K562 (cell line): ENCODE data around the gene VWA3B. TPM values are rescaled to one million over a fixed set of nuclear protein-coding genes. Genes with fewer than 3 reads are reported as not detected.

Source experiments
- ZFP91 ChIP-seq: sonication (generic); formaldehyde crosslinking; IDR thresholded peaks from 2 replicates; pipeline ENCODE4 v1.8.0; 2022; ENCODE audit warnings: mild to moderate bottlenecking, missing genetic modification reagents
- polyA plus RNA-seq, 8 experiments: library from polyadenylated mRNA; depleted of rRNA in 4 of 8; stranded (reverse) in 5 of 8; unstranded in 3 of 8; fragments of >200 nt; fragmentation: Nextera tagmentation in 2 of 8; fragmentation: Illumina TruSeq in 1 of 8; extraction: Ambion mirVana in 2 of 8; extraction: Trizol in 1 of 8; gene quantifications; 2 replicates each; pipeline versions ENCODE4 v1.2.1 to v1.2.3, GENCODE V29; 2011 to 2014; ENCODE audit warnings: inconsistent platforms in 1 of 8, missing spikeins in 1 of 8
- total RNA-seq, 7 experiments: library from RNA; depleted of rRNA in 6 of 7; stranded (reverse); fragments of >200 nt in 6 of 7; fragmentation: Illumina TruSeq in 2 of 7; extraction: Trizol in 2 of 7; gene quantifications; 2 replicates each; pipeline versions ENCODE4 v1.2.1 to v1.2.3, GENCODE V29; 2011 to 2021; ENCODE audit warnings: low replicate concordance in 1 of 7
- TF ChIP-seq, protein P1 (sequence below): fragments of 200-600 bp; sonication (generic); IDR thresholded peaks from one replicate; pipeline ENCODE4 v1.6.1; 2012; ENCODE audit warnings: mild to moderate bottlenecking, low read depth, low read length, inconsistent platforms

The VWA3B gene
- total and polyA plus RNA-seq, 9 of the 15 experiments (the other 6 are each of a cell fraction or from before 2014, with no cell fraction given): not detected

- TF ChIP-seq, protein P1, sequence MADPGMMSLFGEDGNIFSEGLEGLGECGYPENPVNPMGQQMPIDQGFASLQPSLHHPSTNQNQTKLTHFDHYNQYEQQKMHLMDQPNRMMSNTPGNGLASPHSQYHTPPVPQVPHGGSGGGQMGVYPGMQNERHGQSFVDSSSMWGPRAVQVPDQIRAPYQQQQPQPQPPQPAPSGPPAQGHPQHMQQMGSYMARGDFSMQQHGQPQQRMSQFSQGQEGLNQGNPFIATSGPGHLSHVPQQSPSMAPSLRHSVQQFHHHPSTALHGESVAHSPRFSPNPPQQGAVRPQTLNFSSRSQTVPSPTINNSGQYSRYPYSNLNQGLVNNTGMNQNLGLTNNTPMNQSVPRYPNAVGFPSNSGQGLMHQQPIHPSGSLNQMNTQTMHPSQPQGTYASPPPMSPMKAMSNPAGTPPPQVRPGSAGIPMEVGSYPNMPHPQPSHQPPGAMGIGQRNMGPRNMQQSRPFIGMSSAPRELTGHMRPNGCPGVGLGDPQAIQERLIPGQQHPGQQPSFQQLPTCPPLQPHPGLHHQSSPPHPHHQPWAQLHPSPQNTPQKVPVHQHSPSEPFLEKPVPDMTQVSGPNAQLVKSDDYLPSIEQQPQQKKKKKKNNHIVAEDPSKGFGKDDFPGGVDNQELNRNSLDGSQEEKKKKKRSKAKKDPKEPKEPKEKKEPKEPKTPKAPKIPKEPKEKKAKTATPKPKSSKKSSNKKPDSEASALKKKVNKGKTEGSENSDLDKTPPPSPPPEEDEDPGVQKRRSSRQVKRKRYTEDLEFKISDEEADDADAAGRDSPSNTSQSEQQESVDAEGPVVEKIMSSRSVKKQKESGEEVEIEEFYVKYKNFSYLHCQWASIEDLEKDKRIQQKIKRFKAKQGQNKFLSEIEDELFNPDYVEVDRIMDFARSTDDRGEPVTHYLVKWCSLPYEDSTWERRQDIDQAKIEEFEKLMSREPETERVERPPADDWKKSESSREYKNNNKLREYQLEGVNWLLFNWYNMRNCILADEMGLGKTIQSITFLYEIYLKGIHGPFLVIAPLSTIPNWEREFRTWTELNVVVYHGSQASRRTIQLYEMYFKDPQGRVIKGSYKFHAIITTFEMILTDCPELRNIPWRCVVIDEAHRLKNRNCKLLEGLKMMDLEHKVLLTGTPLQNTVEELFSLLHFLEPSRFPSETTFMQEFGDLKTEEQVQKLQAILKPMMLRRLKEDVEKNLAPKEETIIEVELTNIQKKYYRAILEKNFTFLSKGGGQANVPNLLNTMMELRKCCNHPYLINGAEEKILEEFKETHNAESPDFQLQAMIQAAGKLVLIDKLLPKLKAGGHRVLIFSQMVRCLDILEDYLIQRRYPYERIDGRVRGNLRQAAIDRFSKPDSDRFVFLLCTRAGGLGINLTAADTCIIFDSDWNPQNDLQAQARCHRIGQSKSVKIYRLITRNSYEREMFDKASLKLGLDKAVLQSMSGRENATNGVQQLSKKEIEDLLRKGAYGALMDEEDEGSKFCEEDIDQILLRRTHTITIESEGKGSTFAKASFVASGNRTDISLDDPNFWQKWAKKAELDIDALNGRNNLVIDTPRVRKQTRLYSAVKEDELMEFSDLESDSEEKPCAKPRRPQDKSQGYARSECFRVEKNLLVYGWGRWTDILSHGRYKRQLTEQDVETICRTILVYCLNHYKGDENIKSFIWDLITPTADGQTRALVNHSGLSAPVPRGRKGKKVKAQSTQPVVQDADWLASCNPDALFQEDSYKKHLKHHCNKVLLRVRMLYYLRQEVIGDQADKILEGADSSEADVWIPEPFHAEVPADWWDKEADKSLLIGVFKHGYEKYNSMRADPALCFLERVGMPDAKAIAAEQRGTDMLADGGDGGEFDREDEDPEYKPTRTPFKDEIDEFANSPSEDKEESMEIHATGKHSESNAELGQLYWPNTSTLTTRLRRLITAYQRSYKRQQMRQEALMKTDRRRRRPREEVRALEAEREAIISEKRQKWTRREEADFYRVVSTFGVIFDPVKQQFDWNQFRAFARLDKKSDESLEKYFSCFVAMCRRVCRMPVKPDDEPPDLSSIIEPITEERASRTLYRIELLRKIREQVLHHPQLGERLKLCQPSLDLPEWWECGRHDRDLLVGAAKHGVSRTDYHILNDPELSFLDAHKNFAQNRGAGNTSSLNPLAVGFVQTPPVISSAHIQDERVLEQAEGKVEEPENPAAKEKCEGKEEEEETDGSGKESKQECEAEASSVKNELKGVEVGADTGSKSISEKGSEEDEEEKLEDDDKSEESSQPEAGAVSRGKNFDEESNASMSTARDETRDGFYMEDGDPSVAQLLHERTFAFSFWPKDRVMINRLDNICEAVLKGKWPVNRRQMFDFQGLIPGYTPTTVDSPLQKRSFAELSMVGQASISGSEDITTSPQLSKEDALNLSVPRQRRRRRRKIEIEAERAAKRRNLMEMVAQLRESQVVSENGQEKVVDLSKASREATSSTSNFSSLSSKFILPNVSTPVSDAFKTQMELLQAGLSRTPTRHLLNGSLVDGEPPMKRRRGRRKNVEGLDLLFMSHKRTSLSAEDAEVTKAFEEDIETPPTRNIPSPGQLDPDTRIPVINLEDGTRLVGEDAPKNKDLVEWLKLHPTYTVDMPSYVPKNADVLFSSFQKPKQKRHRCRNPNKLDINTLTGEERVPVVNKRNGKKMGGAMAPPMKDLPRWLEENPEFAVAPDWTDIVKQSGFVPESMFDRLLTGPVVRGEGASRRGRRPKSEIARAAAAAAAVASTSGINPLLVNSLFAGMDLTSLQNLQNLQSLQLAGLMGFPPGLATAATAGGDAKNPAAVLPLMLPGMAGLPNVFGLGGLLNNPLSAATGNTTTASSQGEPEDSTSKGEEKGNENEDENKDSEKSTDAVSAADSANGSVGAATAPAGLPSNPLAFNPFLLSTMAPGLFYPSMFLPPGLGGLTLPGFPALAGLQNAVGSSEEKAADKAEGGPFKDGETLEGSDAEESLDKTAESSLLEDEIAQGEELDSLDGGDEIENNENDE: no peak
- TF ChIP-seq ZFP91 (CRISPR knock-in tag): no peak
Measured at GRCh38 chr2:98359986-98360385, 273.0 kb downstream of the VWA3B start (continued).

Other genes with a start within 250 kb of the VWA3B start
- gene TMEM131, start 91.2 kb upstream of the VWA3B start, total RNA-seq (2014; rRNA removed): 6.6 and 8.2 TPM in 2 replicates
- 11.2 and 12.4 TPM in 2 replicates for gene TMEM131, start 91.2 kb upstream of the VWA3B start, total RNA-seq (2014; rRNA removed; fragmentation: Illumina TruSeq; extraction: Trizol)
- 13.6 and 14.6 TPM in 2 replicates for gene TMEM131, start 91.2 kb upstream of the VWA3B start, total RNA-seq (2015; rRNA removed; fragmentation: Illumina TruSeq; extraction: Trizol)
- gene TMEM131, start 91.2 kb upstream of the VWA3B start, total RNA-seq (2021): 20.4 and 22.1 TPM in 2 replicates
- 11.3 and 16.0 TPM in 2 replicates for gene TMEM131, start 91.2 kb upstream of the VWA3B start, polyA plus RNA-seq (2011; rRNA removed)
- gene TMEM131, start 91.2 kb upstream of the VWA3B start, polyA plus RNA-seq (2014; fragmentation: Illumina TruSeq; extraction: Trizol): 17.6 and 21.1 TPM in 2 replicates
- gene TMEM131, start 91.2 kb upstream of the VWA3B start, polyA plus RNA-seq (2014; fragmentation: Nextera tagmentation; extraction: Ambion mirVana): 1 to 10 TPM; 2.5 to 2.8 TPM
- 14.3 and 15.6 TPM in 2 replicates for gene TMEM131, start 91.2 kb upstream of the VWA3B start, polyA plus RNA-seq (2014; rRNA removed)